Bronchial epithelial cell (primary cell): ENCODE results near the gene FBLN5. TPM values are rescaled to one million over a fixed set of nuclear protein-coding genes. Genes with fewer than 3 reads are reported as not detected.

ENCODE experiments used
- DNase-seq: peaks from one replicate; pipeline ENCODE4 v3.0.0-alpha.2; 2010; ENCODE audit warnings: low read depth
- FAIRE-seq: peaks from 2 replicates; lab custom pipeline; 2011; peaks lifted over from hg19 to GRCh38; lab: Jason Lieb, UNC
- H3K27me3 ChIP-seq: 2 replicates; pipeline ENCODE4 v1.5.1; 2011; ENCODE audit warnings: low read length; ENCODE audit not compliant: control insufficient read depth, insufficient read depth
- H3K36me3 ChIP-seq: 2 replicates; pipeline ENCODE4 v1.5.1; 2011; ENCODE audit warnings: low read length; ENCODE audit not compliant: control insufficient read depth, insufficient read depth
- H3K4me3 ChIP-seq: 2 replicates; pipeline ENCODE4 v1.5.1; 2011; ENCODE audit warnings: mild to moderate bottlenecking, low read depth, low read length, control low read depth
- total RNA-seq: library from RNA; depleted of rRNA; stranded (reverse); fragments of >200 nt; gene quantifications from 2 replicates; pipeline ENCODE4 v1.2.1, GENCODE V29; 2014
- TF ChIP-seq, protein P1 (sequence below): IDR thresholded peaks from 2 replicates; pipeline ENCODE4 v1.5.1; 2011; ENCODE audit warnings: mild to moderate bottlenecking, moderate library complexity, low read length, control low read depth, inconsistent platforms; ENCODE audit not compliant: insufficient read depth, severe bottlenecking

FBLN5 gene
- total RNA-seq, 1 donor from 2014 or later: 0.26 TPM

GRCh38 chr14:91956616-91957015 lies 9.1 kb upstream of the FBLN5 start:
- Histone ChIP-seq H3K4me3 (no peak overlapping the region), H3K27me3 (no peaks in the 10 kb centered on the region), H3K36me3 (no peaks in the 10 kb centered on the region)
- TF ChIP-seq, protein P1, sequence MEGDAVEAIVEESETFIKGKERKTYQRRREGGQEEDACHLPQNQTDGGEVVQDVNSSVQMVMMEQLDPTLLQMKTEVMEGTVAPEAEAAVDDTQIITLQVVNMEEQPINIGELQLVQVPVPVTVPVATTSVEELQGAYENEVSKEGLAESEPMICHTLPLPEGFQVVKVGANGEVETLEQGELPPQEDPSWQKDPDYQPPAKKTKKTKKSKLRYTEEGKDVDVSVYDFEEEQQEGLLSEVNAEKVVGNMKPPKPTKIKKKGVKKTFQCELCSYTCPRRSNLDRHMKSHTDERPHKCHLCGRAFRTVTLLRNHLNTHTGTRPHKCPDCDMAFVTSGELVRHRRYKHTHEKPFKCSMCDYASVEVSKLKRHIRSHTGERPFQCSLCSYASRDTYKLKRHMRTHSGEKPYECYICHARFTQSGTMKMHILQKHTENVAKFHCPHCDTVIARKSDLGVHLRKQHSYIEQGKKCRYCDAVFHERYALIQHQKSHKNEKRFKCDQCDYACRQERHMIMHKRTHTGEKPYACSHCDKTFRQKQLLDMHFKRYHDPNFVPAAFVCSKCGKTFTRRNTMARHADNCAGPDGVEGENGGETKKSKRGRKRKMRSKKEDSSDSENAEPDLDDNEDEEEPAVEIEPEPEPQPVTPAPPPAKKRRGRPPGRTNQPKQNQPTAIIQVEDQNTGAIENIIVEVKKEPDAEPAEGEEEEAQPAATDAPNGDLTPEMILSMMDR: no peak
- DNase-seq: no peak
- peak; percentile 23 for FAIRE-seq

DNA sequence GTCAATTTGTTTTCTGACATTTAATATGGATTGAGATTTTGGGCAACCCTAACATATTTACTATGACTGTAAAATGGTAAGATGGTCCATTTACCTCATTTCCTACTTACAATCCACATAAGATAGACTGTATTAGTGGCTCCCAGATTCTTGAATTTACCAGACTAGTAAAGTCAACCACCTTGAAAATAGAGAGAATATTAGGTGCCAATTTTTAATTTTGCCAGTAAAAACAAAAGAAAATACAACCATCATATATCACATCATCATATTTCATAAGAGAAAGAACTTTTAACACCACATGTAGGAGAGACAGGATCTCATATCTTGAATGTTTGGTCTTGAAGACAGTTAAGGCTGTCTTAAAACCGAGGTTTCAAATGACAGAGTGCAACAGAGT lies 7.7 kb upstream of the FBLN5 start:
- Histone ChIP-seq H3K4me3 (no peak overlapping the region), H3K27me3 (no peaks in the 10 kb centered on the region), H3K36me3 (no peaks in the 10 kb centered on the region)
- DNase-seq (no peak), FAIRE-seq (no peak)
- TF ChIP-seq, protein P1: no peak

DNA sequence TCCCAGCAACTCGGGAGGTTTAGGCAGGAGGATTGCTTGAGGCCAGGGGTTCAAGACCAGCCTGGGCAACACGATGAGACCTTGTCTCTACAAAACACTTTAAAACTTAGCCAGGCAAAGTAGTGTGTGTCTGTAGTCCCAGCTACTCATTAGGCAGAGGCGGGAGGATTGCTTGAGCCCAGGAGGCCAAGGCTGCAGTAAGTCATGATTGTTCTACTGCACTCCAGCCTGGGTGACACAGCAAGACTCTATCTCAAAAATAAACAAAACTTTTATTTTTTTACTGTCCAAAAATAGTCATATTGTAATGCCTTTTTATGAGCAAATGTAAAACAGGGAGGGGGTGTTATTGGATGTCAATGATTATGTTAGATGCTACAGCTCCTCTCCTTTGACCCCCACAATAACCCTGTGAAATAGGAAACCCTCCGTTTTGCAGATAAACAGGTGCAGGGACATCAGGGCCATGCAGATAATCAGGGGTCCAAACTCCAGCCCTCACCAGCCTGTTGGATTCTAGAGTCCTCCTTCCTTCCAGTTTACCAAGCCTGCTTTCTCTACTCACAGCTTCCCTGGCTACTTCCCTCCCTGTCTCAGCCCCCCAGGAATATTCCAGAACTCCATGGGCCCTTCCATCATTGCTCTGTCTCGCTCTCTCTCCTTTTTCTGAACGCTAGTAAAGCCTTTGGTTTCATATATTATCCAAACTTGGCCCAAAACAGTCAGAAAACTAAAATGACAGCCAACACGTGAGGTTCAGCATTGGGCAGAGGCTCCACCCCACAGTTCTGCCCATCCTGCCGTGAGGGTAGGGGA lies 5.9 kb upstream of the FBLN5 start:
- no peak overlapping the region for H3K4me3 ChIP-seq
- no peak for DNase-seq
- peaks cover 2% of the 10 kb centered on the region for H3K27me3 ChIP-seq
- H3K36me3 ChIP-seq: no peaks in the 10 kb centered on the region
- FAIRE-seq: peak; percentile 36
- TF ChIP-seq, protein P1: no peak

GRCh38 chr14:91946622-91947474 lies 646 bp downstream of the FBLN5 start:
- H3K4me3 ChIP-seq: peak overlapping the region; percentile 40
- TF ChIP-seq, protein P1: no peak
- FAIRE-seq (no peak), DNase-seq (no peak)
- no peaks in the 10 kb centered on the region for H3K36me3 ChIP-seq
- H3K27me3 ChIP-seq: peaks cover 3% of the 10 kb centered on the region

DNA sequence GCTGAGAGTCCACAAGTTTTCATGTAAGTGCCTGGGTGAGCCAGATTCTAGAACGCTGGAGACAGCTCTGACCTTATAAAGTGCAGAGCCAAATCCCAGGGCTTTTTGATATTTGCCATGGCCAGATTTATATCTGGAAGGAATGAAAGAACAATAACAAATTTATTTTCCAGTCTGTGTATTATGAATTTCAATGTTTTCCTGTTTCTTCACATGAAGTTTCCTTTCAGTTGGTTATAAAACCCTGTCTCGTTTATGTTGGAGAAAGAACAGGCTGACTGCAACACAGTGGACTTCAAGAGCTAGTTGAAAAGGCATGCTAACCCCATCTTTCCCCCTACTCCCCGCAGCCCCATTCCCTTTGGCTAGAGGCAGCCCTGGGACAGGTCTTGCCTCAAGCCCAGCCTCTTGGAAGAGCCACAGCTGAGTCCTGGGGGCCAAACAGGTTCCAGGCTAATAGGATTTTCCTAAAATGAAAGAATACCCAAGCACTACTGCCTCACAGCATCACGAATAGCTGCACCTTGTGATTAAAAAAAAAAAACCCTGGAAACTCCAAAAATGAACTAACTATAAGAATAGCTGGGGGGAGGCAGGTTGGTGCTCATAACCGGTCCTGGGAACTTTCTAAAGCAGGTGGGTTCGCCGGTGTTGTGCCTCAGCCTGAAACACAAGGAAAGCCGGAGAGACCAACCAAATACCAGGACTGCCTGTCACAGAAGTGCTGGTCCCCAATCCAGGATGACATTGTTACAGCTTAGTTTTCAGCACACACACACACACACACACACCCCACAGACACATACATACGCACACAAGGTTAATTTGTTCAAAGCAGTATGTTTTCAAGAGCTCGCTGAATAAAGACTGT lies 1.5 kb downstream of the FBLN5 start:
- FAIRE-seq (no peak), DNase-seq (no peak)
- TF ChIP-seq, protein P1: no peak
- H3K27me3 ChIP-seq: peaks cover 3% of the 10 kb centered on the region
- no peaks in the 10 kb centered on the region for H3K36me3 ChIP-seq
- no peak overlapping the region for H3K4me3 ChIP-seq
